GM21381 (cell line): ENCODE measurements around the gene SENP1.

ENCODE experiments used
- ATAC-seq: cut with Tn5 transposase; IDR thresholded peaks from one replicate; pipeline ENCODE4 v1.9.1; 2021; ENCODE audit warnings: mild to moderate bottlenecking, moderate library complexity; ENCODE audit not compliant: unreplicated experiment

The SENP1 gene

DNA sequence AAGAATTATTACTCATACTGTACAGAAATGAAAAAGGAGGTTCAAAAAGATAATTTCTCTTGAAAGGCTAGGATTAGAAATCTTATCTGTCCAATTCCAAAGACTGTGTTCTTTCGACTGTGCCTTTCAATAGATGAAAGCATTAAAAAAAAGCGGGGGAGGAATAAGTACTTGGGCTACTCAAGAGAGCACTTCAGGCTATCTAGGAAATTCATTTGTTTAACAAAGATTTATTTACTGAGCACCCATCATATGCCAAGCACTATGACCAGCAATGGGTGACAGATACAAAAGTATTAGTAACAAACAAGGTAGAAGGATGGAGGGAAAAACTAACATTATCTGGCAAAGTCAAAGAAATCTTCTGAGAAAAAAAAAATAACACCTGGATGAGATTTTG, 37.4 kb downstream of the SENP1 start:
- ATAC-seq = no peak

DNA sequence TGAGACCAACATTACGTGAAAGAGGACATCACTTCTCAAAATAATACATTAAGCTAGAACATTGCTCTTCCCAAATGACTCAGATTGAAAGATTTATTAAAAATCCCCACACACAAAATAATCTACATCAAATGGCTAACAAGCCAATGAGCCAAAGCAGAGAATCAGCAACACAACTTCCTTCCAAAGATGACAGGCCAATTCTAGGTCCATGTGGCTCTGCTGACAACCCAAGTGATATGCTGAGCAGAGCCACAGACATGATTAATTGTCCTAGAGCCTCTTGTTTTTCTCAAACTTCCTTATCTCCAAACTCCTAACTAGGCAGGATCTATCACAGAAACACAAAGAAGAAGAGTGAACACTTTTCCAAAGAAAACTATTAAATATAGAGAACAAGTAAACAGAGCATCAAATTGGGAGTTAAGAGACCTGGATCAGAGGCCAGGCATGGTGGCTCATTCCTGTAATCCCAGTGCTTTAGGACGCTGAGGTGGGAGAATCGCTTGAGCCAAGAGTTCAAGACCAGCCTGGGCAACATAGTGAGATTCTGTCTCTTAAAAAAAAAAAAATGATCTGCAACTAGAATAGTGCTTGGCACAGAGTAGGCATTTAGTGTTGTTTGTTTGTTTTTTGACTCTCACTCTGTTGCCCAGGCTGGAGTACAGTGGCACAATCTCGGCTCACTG, 38.5 kb downstream of the SENP1 start:
- ATAC-seq = no peak

DNA sequence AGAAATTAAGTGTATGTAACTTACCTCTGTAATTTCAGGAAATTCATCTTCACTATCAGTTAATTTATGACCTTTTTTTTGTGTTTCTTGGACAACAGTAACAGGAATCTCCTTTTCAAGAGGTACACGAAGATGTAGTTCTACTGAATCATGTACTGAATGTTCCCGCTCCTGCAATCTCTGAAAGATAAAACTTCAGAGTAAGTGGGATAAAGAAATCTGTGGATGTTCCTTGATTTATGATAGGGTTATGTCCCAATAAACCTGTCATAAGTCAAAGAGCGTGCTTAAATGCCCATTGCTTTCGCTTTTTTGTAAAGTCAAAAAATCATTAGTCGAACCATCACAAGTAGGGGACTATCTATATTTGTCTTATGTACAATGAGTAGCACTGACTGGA, 40.8 kb downstream of the SENP1 start:
- no peak for ATAC-seq

GRCh38 chr12:48063530-48063929, 42.3 kb downstream of the SENP1 start:
- no peak for ATAC-seq

DNA sequence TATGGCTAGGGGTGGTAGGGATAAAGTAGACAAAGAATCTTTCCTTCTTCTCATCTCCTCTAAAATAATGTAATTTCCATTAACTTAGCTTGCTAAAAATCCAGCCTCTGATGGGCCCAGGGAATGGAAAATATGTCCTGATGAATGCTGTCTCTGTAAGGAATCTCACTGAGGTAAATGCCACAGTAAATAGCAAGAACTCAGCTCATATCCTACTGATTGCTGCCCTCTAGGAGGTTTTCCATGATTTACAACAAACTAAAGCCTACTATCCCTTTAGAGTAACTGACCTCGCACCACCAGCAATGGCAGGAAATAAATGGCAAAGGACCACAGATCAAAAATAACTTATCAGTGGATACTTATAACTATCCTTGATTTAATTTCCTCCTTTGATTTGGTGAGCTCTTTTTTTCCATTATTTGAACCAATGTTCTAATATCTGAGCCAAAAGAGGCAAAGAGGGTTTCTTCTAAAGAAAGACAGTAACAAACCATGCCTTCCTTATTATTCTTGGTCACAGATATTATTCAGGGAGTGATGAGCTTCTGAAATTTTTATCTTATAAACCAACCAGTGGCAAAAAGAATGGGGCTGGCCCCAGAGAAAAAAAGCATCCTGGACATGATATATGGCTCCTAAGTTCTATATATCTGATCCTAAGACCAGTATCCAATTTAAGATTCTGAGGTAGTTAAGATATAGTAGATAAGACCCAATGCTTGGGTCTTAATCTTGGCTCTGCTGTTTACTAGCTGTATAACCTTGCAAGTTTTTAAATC, 43.8 kb downstream of the SENP1 start:
- no peak for ATAC-seq

GRCh38 chr12:48060474-48060873, 45.4 kb downstream of the SENP1 start:
- ATAC-seq = no peak

DNA sequence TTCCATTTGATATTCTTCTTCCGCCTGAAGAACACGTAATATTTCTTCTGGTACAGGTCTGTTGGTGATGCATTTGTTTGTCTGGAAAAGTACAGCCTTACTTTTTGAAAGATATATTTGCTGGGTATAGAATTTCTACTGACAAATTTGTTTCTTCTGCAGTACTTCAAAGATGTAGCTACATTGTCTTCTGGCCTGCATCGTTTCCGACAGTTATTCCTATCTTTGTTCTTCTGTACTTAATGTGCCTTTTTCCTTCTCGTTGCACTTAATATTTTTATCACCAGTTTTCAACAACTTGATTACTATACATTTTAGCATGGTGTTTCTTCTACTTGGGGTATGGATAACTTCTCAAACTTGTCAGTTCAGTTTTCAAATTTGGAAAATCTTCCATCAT, 47.1 kb downstream of the SENP1 start:
- no peak for ATAC-seq

DNA sequence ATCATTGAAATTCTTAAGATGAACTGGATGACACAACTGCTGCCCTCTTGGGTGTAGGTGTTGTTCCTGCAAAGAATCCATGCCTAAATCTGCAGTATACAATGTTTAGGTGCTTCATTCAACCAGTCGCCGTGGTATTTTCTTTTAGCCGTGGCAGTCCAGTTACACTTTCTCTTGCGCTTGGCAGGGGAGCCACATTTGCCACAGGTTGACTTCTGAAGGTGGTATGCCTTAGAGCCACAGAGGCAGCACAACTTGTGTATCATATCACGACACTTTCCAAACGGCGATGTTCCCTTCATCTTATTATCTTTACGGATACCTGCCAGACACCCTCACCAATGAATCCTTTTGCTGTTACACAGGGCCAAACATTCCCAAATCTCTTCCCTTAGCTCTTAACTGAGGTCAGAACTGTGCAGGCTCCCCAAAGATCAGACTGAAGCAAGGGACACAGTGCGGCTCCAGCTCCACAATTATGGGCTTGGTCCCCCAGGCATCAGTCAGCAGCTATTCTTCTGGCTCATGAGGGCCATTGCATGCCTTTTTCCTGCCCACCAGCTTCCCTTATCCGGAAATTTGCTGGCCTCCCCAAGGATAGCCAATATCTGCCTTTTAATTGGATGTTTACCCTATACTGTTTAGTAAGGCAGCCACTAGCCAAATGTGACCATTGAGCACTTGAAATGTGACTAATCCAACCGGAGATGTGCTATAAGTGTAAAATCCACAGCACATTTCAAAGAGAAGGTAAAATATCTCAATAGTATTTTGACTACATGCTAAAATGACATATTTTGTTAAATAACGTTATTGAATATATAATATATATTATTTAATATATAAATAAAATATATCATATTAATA, 50.7 kb downstream of the SENP1 start:
- no peak for ATAC-seq

DNA sequence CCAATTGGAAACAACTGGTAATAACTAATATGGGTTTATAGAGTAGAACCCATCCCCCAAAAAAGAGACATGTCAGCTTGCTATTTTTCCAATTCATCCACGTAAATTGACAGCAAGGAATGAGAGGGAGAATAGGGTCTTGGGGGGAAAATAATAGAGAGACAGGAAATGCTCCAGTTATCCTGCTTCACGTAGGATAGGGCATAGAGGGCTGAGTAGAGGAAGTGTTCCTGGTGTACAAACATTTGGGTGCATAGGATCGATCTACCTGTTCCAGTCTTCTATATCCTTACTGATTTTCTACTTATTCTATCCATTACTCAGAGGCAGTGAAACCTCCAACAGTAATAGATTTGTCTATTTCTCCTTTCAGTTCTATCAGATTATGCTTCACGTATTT, 52.0 kb downstream of the SENP1 start:
- no peak for ATAC-seq

DNA sequence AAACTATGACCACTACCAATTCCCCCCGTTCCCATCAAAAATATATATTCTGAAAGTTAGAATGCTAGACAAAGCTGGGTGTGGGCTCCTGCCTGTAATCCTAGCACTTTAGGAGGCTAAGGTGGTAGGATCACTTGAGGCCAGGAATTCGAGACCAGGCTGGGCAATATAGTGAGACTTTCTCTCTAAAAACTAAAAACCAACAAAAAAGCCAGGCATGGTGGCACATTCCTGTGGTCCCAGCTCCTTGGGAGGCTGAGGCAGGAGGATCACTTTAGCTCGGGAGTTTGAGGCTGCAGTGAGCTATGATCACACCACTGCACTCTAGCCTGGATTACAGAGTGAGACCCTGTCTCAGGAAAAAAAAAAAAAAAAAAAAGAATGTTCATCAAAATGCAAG, 52.8 kb downstream of the SENP1 start:
- no peak for ATAC-seq

GRCh38 chr12:48051681-48052080, 54.2 kb downstream of the SENP1 start:
- no peak for ATAC-seq

- ATAC-seq = no peak
Observed at GRCh38 chr12:48050174-48050573, 55.7 kb downstream of the SENP1 start.

GRCh38 chr12:48045965-48046518, 59.8 kb downstream of the SENP1 start:
- ATAC-seq = no peak

GRCh38 chr12:48045061-48045846, 60.6 kb downstream of the SENP1 start:
- no peak for ATAC-seq

DNA sequence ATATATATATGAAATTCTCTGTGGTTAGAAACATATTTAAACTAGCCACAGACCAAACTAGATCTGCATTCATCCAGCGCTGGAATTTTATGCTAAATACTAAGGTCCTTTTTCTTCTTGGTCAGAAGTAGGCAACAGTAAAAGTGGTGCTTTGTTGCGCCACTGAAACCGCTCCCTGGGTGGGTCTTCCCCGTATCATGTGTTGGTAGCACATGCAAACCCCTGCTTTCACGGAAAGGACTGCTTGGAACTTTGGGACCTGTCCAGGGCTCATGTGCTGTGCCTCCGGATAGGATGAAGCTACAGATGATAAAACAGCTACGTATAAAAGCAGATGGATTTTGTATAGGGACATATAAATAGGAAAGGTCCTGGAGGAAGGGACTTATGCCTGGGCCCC, 61.5 kb downstream of the SENP1 start:
- no peak for ATAC-seq

- no peak for ATAC-seq
Observed at GRCh38 chr12:48043771-48044170, 62.1 kb downstream of the SENP1 start.

- ATAC-seq = no peak
Observed at GRCh38 chr12:48041591-48042423, 64.1 kb downstream of the SENP1 start.

- ATAC-seq = no peak
Observed at GRCh38 chr12:48040354-48040753, 65.5 kb downstream of the SENP1 start.

- ATAC-seq = no peak
Observed at GRCh38 chr12:48039151-48039550, 66.7 kb downstream of the SENP1 start.

DNA sequence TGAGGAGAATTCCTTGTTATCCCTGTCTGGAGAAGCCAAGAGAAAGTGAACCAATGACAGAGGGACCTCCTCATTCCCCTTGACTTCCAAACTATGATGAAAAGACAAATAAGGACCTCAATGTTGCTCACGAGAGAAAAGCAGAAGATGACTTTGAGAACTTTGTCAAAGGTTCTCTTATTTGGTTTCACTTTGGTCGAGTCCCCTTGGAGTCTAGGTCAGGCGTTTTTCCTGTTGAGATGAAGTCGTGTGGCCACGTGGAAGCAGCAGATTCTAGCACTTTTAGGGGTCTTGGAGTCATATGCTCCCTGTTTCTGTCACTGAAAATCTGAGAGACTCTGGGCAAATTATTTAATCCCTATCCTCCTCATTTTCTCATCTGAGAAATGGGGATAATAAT, 67.8 kb downstream of the SENP1 start:
- ATAC-seq = no peak
